ENCODE data around the gene DNAH1.

GRCh38 chr3:52384019-52384761 lies 68.1 kb downstream of the DNAH1 start:
- TF ChIP-seq CTCF (IDR thresholded peaks at IDR 0.05) (no peak), EP300 (IDR thresholded peaks at IDR 0.05) (no peak)
